Measurements from ENCODE around the gene GNB2.

GNB2 gene

DNA sequence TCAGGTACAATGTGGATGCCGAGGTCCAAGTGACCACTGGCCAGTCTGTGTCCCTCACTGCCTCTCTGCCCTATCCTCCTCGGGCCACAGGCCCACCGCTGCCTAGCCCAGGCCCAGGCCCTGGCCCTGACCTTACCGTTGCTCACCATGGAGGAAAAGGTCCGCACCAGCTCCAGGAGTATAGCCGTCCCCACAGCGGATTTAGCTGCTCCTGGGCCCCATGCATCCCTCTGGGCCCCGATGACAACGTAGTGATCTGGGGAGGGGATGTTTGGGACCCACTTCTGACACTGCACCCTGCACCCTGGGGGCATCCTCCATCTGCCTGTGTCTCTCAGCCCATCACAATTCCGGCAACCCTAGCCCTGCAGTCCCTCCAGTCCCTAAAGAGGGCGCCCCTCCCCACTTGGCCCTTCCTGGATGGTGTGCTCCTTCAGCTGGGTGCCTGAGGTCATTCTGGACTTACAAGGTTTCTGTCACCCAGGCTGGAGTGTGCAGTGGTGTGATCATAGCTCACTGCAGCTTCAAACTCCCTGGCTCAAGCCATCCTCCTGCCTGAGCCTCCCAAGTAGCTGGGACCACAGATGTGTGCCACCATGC is 44.3 kb upstream of the GNB2 start:
- Histone ChIP-seq H3K27me3 (ENCODE audit: insufficient read depth, low read depth, severe bottlenecking) (no peaks in the 10 kb centered on the region), H3K36me3 (no peaks in the 10 kb centered on the region), H3K9me3 (ENCODE audit: severe bottlenecking) (no peaks in the 10 kb centered on the region), H3K27ac (no peak overlapping the region), H3K4me3 (ENCODE audit: low read depth, low read length) (no peak overlapping the region)
- TF ChIP-seq, protein P1, sequence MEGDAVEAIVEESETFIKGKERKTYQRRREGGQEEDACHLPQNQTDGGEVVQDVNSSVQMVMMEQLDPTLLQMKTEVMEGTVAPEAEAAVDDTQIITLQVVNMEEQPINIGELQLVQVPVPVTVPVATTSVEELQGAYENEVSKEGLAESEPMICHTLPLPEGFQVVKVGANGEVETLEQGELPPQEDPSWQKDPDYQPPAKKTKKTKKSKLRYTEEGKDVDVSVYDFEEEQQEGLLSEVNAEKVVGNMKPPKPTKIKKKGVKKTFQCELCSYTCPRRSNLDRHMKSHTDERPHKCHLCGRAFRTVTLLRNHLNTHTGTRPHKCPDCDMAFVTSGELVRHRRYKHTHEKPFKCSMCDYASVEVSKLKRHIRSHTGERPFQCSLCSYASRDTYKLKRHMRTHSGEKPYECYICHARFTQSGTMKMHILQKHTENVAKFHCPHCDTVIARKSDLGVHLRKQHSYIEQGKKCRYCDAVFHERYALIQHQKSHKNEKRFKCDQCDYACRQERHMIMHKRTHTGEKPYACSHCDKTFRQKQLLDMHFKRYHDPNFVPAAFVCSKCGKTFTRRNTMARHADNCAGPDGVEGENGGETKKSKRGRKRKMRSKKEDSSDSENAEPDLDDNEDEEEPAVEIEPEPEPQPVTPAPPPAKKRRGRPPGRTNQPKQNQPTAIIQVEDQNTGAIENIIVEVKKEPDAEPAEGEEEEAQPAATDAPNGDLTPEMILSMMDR (IDR thresholded peaks at IDR 0.05; ENCODE audit: low read depth, low read length) = peak; percentile 71
- DNase-seq = peak; percentile 64

DNA sequence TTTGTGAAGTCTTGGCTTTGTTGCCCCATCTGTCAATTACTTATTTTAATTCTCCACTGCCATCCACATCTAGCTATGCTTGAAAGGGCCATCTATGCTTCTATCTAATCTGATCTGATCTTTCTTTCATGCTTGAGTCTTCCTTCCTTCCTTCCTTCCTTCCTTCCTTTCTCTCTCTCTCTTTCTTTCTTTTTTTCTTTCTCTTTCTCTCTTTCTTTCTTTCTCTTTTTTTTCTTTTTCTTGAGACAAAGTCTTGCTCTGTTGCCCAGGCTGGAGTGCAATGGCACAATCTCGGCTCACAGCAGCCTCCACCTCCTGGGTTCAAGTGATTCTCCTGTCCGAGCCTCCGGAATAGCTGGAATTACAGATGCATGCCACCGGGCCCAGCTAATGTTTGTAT is 43.5 kb upstream of the GNB2 start:
- no peaks in the 10 kb centered on the region for H3K9me3 ChIP-seq (ENCODE audit: severe bottlenecking)
- H3K27ac ChIP-seq = no peak overlapping the region
- no peaks in the 10 kb centered on the region for H3K27me3 ChIP-seq (ENCODE audit: insufficient read depth, low read depth, severe bottlenecking)
- no peak overlapping the region for H3K4me3 ChIP-seq (ENCODE audit: low read depth, low read length)
- DNase-seq = no peak
- TF ChIP-seq, protein P1 (IDR thresholded peaks at IDR 0.05; ENCODE audit: low read depth, low read length) = no peak
- no peaks in the 10 kb centered on the region for H3K36me3 ChIP-seq

DNA sequence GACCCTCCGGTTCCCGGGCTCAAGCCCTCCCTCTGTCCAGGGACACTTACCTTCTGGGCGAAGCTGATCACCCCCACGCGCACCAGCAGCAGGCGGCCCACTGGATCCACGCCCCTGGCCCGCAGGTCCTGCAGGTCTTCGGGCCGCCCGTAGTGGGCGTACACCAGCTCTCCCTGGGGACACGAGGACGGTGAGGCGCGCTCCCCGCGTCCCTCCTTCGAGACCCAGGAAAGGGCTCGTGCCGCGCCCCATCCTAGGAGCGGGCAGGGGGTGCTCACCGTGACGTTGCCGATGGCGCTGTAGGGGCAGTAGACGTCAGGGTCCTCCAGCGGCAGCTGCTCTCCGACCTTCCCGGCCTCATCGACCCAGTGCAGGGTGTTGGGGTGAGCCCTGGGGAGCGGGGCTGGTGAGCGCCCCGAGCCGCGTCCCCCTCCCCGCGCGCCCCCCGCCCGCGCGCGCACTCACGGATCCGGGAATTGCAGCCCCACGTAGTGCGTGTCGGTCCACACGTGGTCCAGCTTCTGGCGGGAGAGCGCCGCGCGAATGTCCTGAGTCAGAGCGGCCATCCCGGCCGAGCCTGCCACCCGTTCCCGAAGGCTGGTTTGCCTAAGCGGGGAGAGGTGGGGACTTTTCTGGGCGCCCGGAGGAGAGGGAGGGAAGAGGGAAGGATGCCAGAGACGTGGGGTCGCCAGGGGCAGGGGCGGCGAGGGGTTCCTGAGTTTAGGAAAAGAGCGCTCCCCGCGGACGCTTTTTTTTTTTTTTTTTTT is 40.4 kb upstream of the GNB2 start:
- H3K27me3 ChIP-seq (ENCODE audit: insufficient read depth, low read depth, severe bottlenecking) = no peaks in the 10 kb centered on the region
- peak; percentile 68 for DNase-seq
- TF ChIP-seq, protein P1 (IDR thresholded peaks at IDR 0.05; ENCODE audit: low read depth, low read length) = peak; percentile 54; the same call in 1 of the 2 replicates
- peak overlapping the region; percentile 48 for H3K4me3 ChIP-seq (ENCODE audit: low read depth, low read length)
- no peaks in the 10 kb centered on the region for H3K36me3 ChIP-seq
- H3K9me3 ChIP-seq (ENCODE audit: severe bottlenecking) = no peaks in the 10 kb centered on the region
- 0 out of 2 replicates have a peak overlapping the region, but pooled peaks have one; percentile 5 for H3K27ac ChIP-seq

DNA sequence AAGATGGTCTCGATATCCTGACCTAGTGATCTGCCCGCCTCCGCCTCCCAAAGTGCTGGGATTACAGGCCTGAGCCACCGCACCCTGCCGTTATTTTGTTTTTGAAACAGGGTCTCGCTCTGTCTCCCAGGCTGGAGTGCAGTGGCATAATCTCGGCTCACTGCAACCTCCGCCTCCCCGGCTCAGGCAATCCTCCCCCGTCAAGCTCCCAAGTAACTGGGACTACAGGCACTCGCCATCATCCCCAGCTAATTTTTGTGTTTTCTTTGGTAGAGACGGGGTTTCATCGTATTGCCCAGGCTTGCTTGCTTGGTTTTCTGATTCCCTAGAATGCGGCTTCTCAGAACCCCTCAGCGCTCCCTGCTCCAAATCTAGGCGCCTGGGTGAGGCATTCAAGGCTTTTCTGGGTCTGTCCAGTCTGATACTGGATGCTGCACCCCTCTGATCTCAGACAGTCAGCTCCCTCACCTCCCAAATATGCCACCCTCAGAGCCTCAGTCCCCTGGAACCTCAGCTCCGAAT is 33.5 kb upstream of the GNB2 start:
- no peak for DNase-seq
- Histone ChIP-seq H3K27ac (no peak overlapping the region), H3K36me3 (no peaks in the 10 kb centered on the region), H3K4me3 (ENCODE audit: low read depth, low read length) (no peak overlapping the region), H3K27me3 (ENCODE audit: insufficient read depth, low read depth, severe bottlenecking) (no peaks in the 10 kb centered on the region), H3K9me3 (ENCODE audit: severe bottlenecking) (no peaks in the 10 kb centered on the region)
- TF ChIP-seq, protein P1 (IDR thresholded peaks at IDR 0.05; ENCODE audit: low read depth, low read length) = no peak

DNA sequence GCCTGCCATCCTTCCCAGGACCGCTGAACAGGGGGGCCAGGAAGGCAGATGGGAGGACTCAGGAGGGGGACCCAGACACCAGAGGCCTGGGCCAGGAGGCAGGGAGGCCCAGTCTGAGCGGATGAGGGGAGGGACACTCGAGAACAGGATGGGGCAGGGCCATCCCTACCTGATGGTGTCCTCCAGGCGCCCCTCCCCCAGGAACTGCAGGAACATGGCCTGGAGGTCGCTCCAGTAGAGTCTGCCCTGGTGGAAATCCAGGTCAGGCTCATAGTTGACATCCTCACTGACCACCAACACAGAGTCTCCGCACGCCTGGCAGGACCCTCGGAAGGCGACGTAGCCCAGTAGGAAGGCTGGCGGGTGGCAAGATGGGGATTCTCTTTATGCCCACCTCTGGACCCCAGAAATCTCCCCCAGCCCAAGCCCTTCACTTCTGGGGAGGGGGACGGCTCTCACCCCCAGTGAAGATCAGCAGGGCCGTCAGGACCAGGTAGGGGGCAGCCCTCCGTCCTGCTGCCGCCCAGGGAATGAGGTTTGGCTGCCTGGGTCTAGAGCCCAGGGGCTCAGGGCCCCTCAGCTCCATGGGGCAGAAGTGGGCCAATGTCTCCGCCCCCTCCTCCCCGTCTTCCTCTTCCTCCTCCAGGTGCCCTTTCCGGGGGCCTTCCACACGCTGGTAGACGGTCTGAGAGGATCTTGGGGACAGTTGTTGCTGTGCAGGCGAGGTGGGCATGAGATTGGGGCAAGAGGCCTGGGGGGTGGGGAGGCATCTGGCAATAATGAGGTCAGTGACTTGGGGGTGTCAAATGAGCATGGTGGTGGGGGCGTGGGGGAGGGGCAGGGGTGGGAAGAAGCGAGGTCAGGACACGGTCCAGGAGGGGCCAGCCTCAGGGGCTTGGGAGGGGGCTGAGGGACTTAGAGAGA is 32.8 kb upstream of the GNB2 start:
- TF ChIP-seq, protein P1 (IDR thresholded peaks at IDR 0.05; ENCODE audit: low read depth, low read length) = no peak
- no peaks in the 10 kb centered on the region for H3K27me3 ChIP-seq (ENCODE audit: insufficient read depth, low read depth, severe bottlenecking)
- no peaks in the 10 kb centered on the region for H3K9me3 ChIP-seq (ENCODE audit: severe bottlenecking)
- no peaks in the 10 kb centered on the region for H3K36me3 ChIP-seq
- H3K4me3 ChIP-seq (ENCODE audit: low read depth, low read length) = no peak overlapping the region
- no peak overlapping the region for H3K27ac ChIP-seq
- no peak for DNase-seq
